Ovary (tissue), 3 donors: ENCODE measurements around the gene SCN3B.

ENCODE experiments used
- POLR2A ChIP-seq: fragments of 450-650 bp; IDR thresholded peaks from one replicate; pipeline ENCODE4 v1.6.1; 2017; ENCODE audit warnings: antibody characterized with exemption, mild to moderate bottlenecking, moderate library complexity
- TF ChIP-seq, protein P1 (sequence below), 3 donors: fragments of 450-650 bp in 2 of 3; fragments of 200-600 bp in 1 of 3; IDR thresholded peaks; one replicate each; pipeline versions ENCODE4 v1.5.1 to v1.8.0; 2016 to 2022; ENCODE audit warnings: antibody characterized with exemption in 3 of 3, mild to moderate bottlenecking in 1 of 3
- donor health status: DM: no; HTN: no; CAD: no.

DNA sequence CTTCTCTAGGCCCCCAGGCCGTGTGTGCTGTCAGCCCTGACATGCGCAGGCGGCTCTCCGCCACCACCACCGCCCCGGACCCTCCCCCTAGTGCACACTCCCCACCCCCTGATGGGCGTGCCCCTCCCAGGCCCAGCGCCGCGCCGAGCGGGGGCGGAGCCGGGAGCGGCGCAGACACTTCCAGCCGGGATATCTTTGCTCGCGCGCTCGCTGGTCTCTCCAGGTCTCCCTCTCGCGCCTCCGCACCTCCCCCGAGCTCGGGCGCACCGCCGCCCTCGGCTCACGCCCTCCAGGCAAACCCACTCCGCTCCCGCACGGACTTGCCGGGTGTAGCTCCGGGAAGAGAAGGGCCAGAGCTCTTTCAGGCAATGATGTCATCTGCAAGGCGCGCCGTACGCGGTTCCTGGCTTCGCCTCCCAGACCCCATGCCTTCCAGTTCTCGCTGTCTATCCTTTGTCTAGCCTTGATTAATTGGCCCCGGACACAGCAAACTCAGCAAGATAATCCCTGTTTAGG, at the start of gene SCN3B:
- TF ChIP-seq, protein P1, sequence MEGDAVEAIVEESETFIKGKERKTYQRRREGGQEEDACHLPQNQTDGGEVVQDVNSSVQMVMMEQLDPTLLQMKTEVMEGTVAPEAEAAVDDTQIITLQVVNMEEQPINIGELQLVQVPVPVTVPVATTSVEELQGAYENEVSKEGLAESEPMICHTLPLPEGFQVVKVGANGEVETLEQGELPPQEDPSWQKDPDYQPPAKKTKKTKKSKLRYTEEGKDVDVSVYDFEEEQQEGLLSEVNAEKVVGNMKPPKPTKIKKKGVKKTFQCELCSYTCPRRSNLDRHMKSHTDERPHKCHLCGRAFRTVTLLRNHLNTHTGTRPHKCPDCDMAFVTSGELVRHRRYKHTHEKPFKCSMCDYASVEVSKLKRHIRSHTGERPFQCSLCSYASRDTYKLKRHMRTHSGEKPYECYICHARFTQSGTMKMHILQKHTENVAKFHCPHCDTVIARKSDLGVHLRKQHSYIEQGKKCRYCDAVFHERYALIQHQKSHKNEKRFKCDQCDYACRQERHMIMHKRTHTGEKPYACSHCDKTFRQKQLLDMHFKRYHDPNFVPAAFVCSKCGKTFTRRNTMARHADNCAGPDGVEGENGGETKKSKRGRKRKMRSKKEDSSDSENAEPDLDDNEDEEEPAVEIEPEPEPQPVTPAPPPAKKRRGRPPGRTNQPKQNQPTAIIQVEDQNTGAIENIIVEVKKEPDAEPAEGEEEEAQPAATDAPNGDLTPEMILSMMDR (IDR thresholded peaks at IDR 0.05): no peak
- TF ChIP-seq POLR2A: no peak
